ENCODE measurements around the gene BCAS3.

- TF ChIP-seq YY1 (IDR thresholded peaks at IDR 0.05) (no peak), TAF1 (conservative IDR thresholded peaks at IDR 0.05) (no peak), CTCF (IDR thresholded peaks at IDR 0.05; ENCODE audit: low read depth, low read length, missing input control) (no peak), MAX (IDR thresholded peaks at IDR 0.05) (no peak), SP1 (IDR thresholded peaks at IDR 0.05) (no peak), GABPA (IDR thresholded peaks at IDR 0.05 in 1 of 2, conservative IDR thresholded peaks at IDR 0.05 in 1 of 2) (no peak), EGR1 (IDR thresholded peaks at IDR 0.05; ENCODE audit: low read depth in 2 of 2) (no peak)
These were observed 526.0 kb downstream of the BCAS3 start for GRCh38 chr17:61203671-61204131.
